PC-9 (cell line): ENCODE data around the gene PRDX1. TPM values are rescaled to one million over a fixed set of nuclear protein-coding genes. Genes with fewer than 3 reads are reported as not detected.

Experiments used
- BruUV-seq: library from RNA; stranded (reverse); fragments of 400-500 nt; replicated peaks from 2 replicates; lab custom pipeline; 2021; lab: Mats Ljungman, UMichigan
- CTCF ChIA-PET: fragments of 300-600 bp; sonication (Branson Sonifier 250); formaldehyde crosslinking; loops from one replicate; lab custom pipeline; 2022; ENCODE audit warnings: antibody characterized with exemption; lab: Charles Lee
- POLR2A ChIA-PET: fragments of 300-600 bp; sonication (Branson Sonifier 250); formaldehyde crosslinking; loops from one replicate; lab custom pipeline; 2022; ENCODE audit warnings: antibody characterized with exemption; ENCODE audit not compliant: unreplicated experiment; lab: Charles Lee
- DNase-seq, 2 experiments: peaks; one replicate each; pipeline versions ENCODE4 v3.0.0 to v3.0.0-alpha.2; 2015 to 2022; ENCODE audit warnings: mixed read lengths in 1 of 2
- H2AFZ ChIP-seq: fragments of 200-600 bp; sonication (generic); 2 replicates; pipeline ENCODE4 v1.8.1; 2017; ENCODE audit warnings: antibody characterized with exemption
- H3F3A ChIP-seq: fragments of 200-600 bp; sonication (generic); 2 replicates; pipeline ENCODE4 v1.8.1; 2017; ENCODE audit warnings: antibody characterized with exemption, mild to moderate bottlenecking, low read depth; ENCODE audit not compliant: insufficient read depth
- H3K27ac ChIP-seq: fragments of 200-600 bp; sonication (generic); 2 replicates; pipeline ENCODE4 v1.6.1; 2016; ENCODE audit warnings: mixed run types
- H3K27me3 ChIP-seq: fragments of 200-600 bp; sonication (generic); 2 replicates; pipeline ENCODE4 v1.6.1; 2016; ENCODE audit warnings: low read depth, mixed run types; ENCODE audit not compliant: insufficient read depth
- H3K36me3 ChIP-seq: fragments of 200-600 bp; sonication (generic); 2 replicates; pipeline ENCODE4 v1.6.1; 2016; ENCODE audit warnings: low read depth, mixed run types
- H3K4me1 ChIP-seq: fragments of 200-600 bp; sonication (generic); replicated peaks from 2 replicates; pipeline ENCODE4 v1.6.1; 2016; ENCODE audit warnings: mixed run types; ENCODE audit not compliant: insufficient read depth
- H3K4me2 ChIP-seq: fragments of 200-600 bp; sonication (generic); 2 replicates; pipeline ENCODE4 v1.6.1; 2017; ENCODE audit warnings: mixed run types
- H3K4me3 ChIP-seq: fragments of 200-600 bp; sonication (generic); 2 replicates; pipeline ENCODE4 v1.6.1; 2016; ENCODE audit warnings: mixed run types
- H3K79me2 ChIP-seq: fragments of 200-600 bp; sonication (generic); 2 replicates; pipeline ENCODE4 v1.6.1; 2017; ENCODE audit warnings: low read depth, mixed run types
- H3K9me2 ChIP-seq: fragments of 200-600 bp; sonication (generic); 2 replicates; pipeline ENCODE4 v1.8.1; 2017; ENCODE audit warnings: mild to moderate bottlenecking; ENCODE audit not compliant: insufficient read depth
- H3K9me3 ChIP-seq: fragments of 200-600 bp; sonication (generic); 2 replicates; pipeline ENCODE4 v1.8.1; 2016; ENCODE audit warnings: low read depth; ENCODE audit not compliant: insufficient read depth
- H4K20me1 ChIP-seq: fragments of 200-600 bp; sonication (generic); 2 replicates; pipeline ENCODE4 v1.8.1; 2017; ENCODE audit not compliant: insufficient read depth
- CTCF ChIP-seq: fragments of 200-600 bp; sonication (generic); conservative IDR thresholded peaks from 2 replicates; pipeline ENCODE4 v1.6.1; 2017; ENCODE audit warnings: mixed run types, antibody characterized with exemption, mild to moderate bottlenecking, moderate library complexity
- EZH2 ChIP-seq: fragments of 200-600 bp; sonication (generic); IDR thresholded peaks from 2 replicates; pipeline ENCODE4 v1.8.0; 2017; ENCODE audit warnings: antibody characterized with exemption, low read depth
- intact Hi-C: fragments of 100-400 bp; cut with micrococcal nuclease; formaldehyde crosslinking; loops from one replicate; pipeline ENCODE4 v1.10.0; 2022; ENCODE audit not compliant: unreplicated experiment
- total RNA-seq: library from RNA; stranded (reverse); gene quantifications from 2 replicates; pipeline ENCODE4 v1.2.3, GENCODE V29; 2021

PRDX1 gene
- total RNA-seq, 1 experiment from 2014 or later, result 1,838 TPM

GRCh38 chr1:45567911-45568310 is 46.2 kb upstream of the PRDX1 start:
- no peaks in the 10 kb centered on the region for H3K9me2 ChIP-seq

GRCh38 chr1:45566722-45567121 is 45.0 kb upstream of the PRDX1 start:
- Histone ChIP-seq H3K36me3 (peaks cover 6% of the 10 kb centered on the region), H2AFZ (no peak overlapping the region), H3F3A (peaks cover 19% of the 10 kb centered on the region; the same call in 1 of the 2 replicates), H3K4me3 (no peak overlapping the region), H3K27ac (no peak overlapping the region), H4K20me1 (0 out of 2 replicates have a peak, but pooled peaks cover 4% of the 10 kb centered on the region), H3K27me3 (no peaks in the 10 kb centered on the region), H3K9me3 (no peaks in the 10 kb centered on the region), H3K79me2 (no peaks in the 10 kb centered on the region), H3K9me2 (no peaks in the 10 kb centered on the region), H3K4me1 (no peaks in the 10 kb centered on the region), H3K4me2 (no peak overlapping the region)
- intact Hi-C loops, result no loop called here
- TF ChIP-seq CTCF, result no peak
- TF ChIP-seq EZH2, result no peak
- no peak for DNase-seq
- ChIA-PET POLR2A (interaction anchor here (1.1 kb wide), 1 partner anchor 45 kb away, joined by 4 read pairs; the partner anchor contains the start of gene PRDX1), CTCF (no interaction called here)
- no TSS peak for BruUV-seq

More at GRCh38 chr1:45567911-45568310, 46.2 kb upstream of the PRDX1 start:
- ChIA-PET CTCF (interaction anchor here (0.7 kb wide), 1 partner anchor 56 kb away, joined by 3 read pairs; no protein-coding TSS in a partner anchor), POLR2A (interaction anchor here (0.5 to 1.2 kb wide), 4 partner anchors 9 to 68 kb away, joined by 3 to 6 read pairs (median 4); partner anchors contain the start of genes MMACHC and PRDX1)
- Histone ChIP-seq H3K9me3 (no peaks in the 10 kb centered on the region), H3K36me3 (peaks cover 6% of the 10 kb centered on the region), H3K4me1 (no peaks in the 10 kb centered on the region), H3F3A (peaks cover 19% of the 10 kb centered on the region; the same call in 1 of the 2 replicates), H4K20me1 (0 out of 2 replicates have a peak, but pooled peaks cover 4% of the 10 kb centered on the region), H3K4me2 (no peak overlapping the region), H3K27me3 (no peaks in the 10 kb centered on the region), H3K4me3 (no peak overlapping the region), H3K27ac (no peak overlapping the region), H3K79me2 (no peaks in the 10 kb centered on the region), H2AFZ (no peak overlapping the region)
- no peak for DNase-seq
- TF ChIP-seq CTCF, result no peak
- no peak for TF ChIP-seq EZH2
- intact Hi-C loops, result no loop called here
- no TSS peak for BruUV-seq

GRCh38 chr1:45563843-45564242 is 42.2 kb upstream of the PRDX1 start:
- no peaks in the 10 kb centered on the region for H3K36me3 ChIP-seq
- no peaks in the 10 kb centered on the region for H3K27me3 ChIP-seq
- no peak overlapping the region for H3K4me2 ChIP-seq
- H3K79me2 ChIP-seq, result no peaks in the 10 kb centered on the region
- ChIA-PET CTCF (no interaction called here), POLR2A (no interaction called here)
- H3K27ac ChIP-seq, result no peak overlapping the region
- H4K20me1 ChIP-seq, result no peaks in the 10 kb centered on the region
- H3K9me2 ChIP-seq, result no peaks in the 10 kb centered on the region
- H2AFZ ChIP-seq, result no peak overlapping the region
- H3K9me3 ChIP-seq, result no peaks in the 10 kb centered on the region
- intact Hi-C loops, result no loop called here
- peaks cover 9% of the 10 kb centered on the region; the same call in 1 of the 2 replicates for H3F3A ChIP-seq
- H3K4me3 ChIP-seq, result no peak overlapping the region
- DNase-seq, result no peak
- H3K4me1 ChIP-seq, result no peaks in the 10 kb centered on the region
- BruUV-seq, result no TSS peak
- TF ChIP-seq EZH2 (no peak), CTCF (no peak)
